ENCODE results near the gene KBTBD13.
"Not testable (repeated sequence)": the region's sequence is repeated elsewhere in the genome, so short reads cannot be mapped to it uniquely, and the experiment has no call there.

The KBTBD13 gene

GRCh38 chr15:65041787-65042186, 34.8 kb upstream of the KBTBD13 start:
- no peak for DNase-seq (ENCODE audit: extremely low read depth, low read depth)
- no peak for TF ChIP-seq CTCF (IDR thresholded peaks at IDR 0.05; ENCODE audit: low read depth, low read length)

GRCh38 chr15:65042776-65043327, 33.7 kb upstream of the KBTBD13 start:
- no peak for DNase-seq (ENCODE audit: extremely low read depth, low read depth)
- TF ChIP-seq CTCF (IDR thresholded peaks at IDR 0.05; ENCODE audit: low read depth, low read length): no peak

GRCh38 chr15:65044218-65044617, 32.3 kb upstream of the KBTBD13 start:
- DNase-seq (ENCODE audit: extremely low read depth, low read depth): not testable (repeated sequence)

GRCh38 chr15:65044724-65045481, 31.6 kb upstream of the KBTBD13 start, which contains the start of gene SLC51B:
Gene SLC51B, plus strand, starts transcription at chr15:65045387. Its CDS starts 4,618 bp downstream, at chr15:65050005.
- TF ChIP-seq CTCF (IDR thresholded peaks at IDR 0.05; ENCODE audit: low read depth, low read length): no peak
- no peak for DNase-seq (ENCODE audit: extremely low read depth, low read depth)

GRCh38 chr15:65048241-65048640, 28.3 kb upstream of the KBTBD13 start:
- no peak for DNase-seq (ENCODE audit: extremely low read depth, low read depth)
- no peak for TF ChIP-seq CTCF (IDR thresholded peaks at IDR 0.05; ENCODE audit: low read depth, low read length)

- peak; percentile 69 for DNase-seq (ENCODE audit: extremely low read depth, low read depth)
Measured at GRCh38 chr15:65049418-65049840, 27.1 kb upstream of the KBTBD13 start.

GRCh38 chr15:65050270-65050669, 26.3 kb upstream of the KBTBD13 start:
- no peak for DNase-seq (ENCODE audit: extremely low read depth, low read depth)
- no peak for TF ChIP-seq CTCF (IDR thresholded peaks at IDR 0.05; ENCODE audit: low read depth, low read length)

More at GRCh38 chr15:65049418-65049840, 27.1 kb upstream of the KBTBD13 start:
- TF ChIP-seq CTCF (IDR thresholded peaks at IDR 0.05; ENCODE audit: low read depth, low read length): no peak

Data from AG09319 (cell line).